Renal cortical epithelial cell (primary cell): ENCODE measurements around the gene CSRNP3. TPM values are rescaled to one million over a fixed set of nuclear protein-coding genes. Genes with fewer than 3 reads are reported as not detected.

Experiments used
- DNase-seq: peaks from one replicate; pipeline ENCODE4 v3.0.0-alpha.2; 2011; ENCODE audit warnings: low read depth
- total RNA-seq: library from RNA; depleted of rRNA; stranded (reverse); fragments of >200 nt; gene quantifications from 2 replicates; pipeline ENCODE4 v1.2.3, GENCODE V29; 2014

The CSRNP3 gene
- total RNA-seq, 1 donor from 2014 or later = 4.2 TPM

- DNase-seq = peak; percentile 9
Measured at GRCh38 chr2:165539985-165540384, 70.5 kb downstream of the CSRNP3 start.

GRCh38 chr2:165544897-165545296, 75.4 kb downstream of the CSRNP3 start:
- DNase-seq = no peak

GRCh38 chr2:165547900-165548299, 78.4 kb downstream of the CSRNP3 start:
- DNase-seq = no peak

GRCh38 chr2:165549619-165550018, 80.1 kb downstream of the CSRNP3 start:
- no peak for DNase-seq

GRCh38 chr2:165558832-165559231, 89.3 kb downstream of the CSRNP3 start:
- DNase-seq = peak; percentile 20

GRCh38 chr2:165560377-165560988, 91.0 kb downstream of the CSRNP3 start:
- no peak for DNase-seq

- DNase-seq = no peak
Measured at GRCh38 chr2:165561516-165561915, 92.0 kb downstream of the CSRNP3 start.

- DNase-seq = no peak
Measured at GRCh38 chr2:165562233-165562632, 92.7 kb downstream of the CSRNP3 start.

GRCh38 chr2:165563468-165564225, 94.1 kb downstream of the CSRNP3 start:
- DNase-seq = no peak

GRCh38 chr2:165566008-165566407, 96.5 kb downstream of the CSRNP3 start:
- DNase-seq = no peak

GRCh38 chr2:165567273-165567672, 97.8 kb downstream of the CSRNP3 start:
- no peak for DNase-seq

GRCh38 chr2:165568361-165568760, 98.9 kb downstream of the CSRNP3 start:
- DNase-seq = no peak

GRCh38 chr2:165571477-165571876, 102.0 kb downstream of the CSRNP3 start:
- no peak for DNase-seq

GRCh38 chr2:165572151-165572550, 102.7 kb downstream of the CSRNP3 start:
- no peak for DNase-seq

GRCh38 chr2:165573534-165574461, 104.3 kb downstream of the CSRNP3 start:
- peak; percentile 74 for DNase-seq

GRCh38 chr2:165575044-165575615, 105.6 kb downstream of the CSRNP3 start:
- no peak for DNase-seq

- DNase-seq = no peak
Measured at GRCh38 chr2:165576409-165577154, 107.1 kb downstream of the CSRNP3 start.

- DNase-seq = peak; percentile 34
Measured at GRCh38 chr2:165582409-165582808, 112.9 kb downstream of the CSRNP3 start.

- DNase-seq = no peak
Measured at GRCh38 chr2:165582863-165583506, 113.5 kb downstream of the CSRNP3 start.

- no peak for DNase-seq
Measured at GRCh38 chr2:165584126-165584654, 114.7 kb downstream of the CSRNP3 start.
